ENCODE data around the gene ZNF532. TPM values are rescaled to one million over a fixed set of nuclear protein-coding genes. Genes with fewer than 3 reads are reported as not detected.

The ZNF532 gene
- total and polyA plus RNA-seq, 11 donors: 16.0 to 84.4 (median 69.9) TPM

GRCh38 chr18:58861353-58861752 lies 3.3 kb upstream of the ZNF532 start:
- ATAC-seq: no peak
- Histone ChIP-seq H3K27ac (peak overlapping the region in 9 of 12 donors; percentile 4 to 99 (median 53)), H3K4me3 (peak overlapping the region in 2 of 12 donors; percentile 16 to 31), H3K9me3 (no peaks in the 10 kb centered on the region), H3K36me3 (peaks cover 0 to 6% (median 0%) of the 10 kb centered on the region in 9 donors), H3K27me3 (no peaks in the 10 kb centered on the region), H3K4me1 (peaks cover 15 to 73% (median 63%) of the 10 kb centered on the region in 12 donors)
- TF ChIP-seq POLR2A (IDR thresholded peaks at IDR 0.05): no peak
- no peak for TF ChIP-seq CTCF (IDR thresholded peaks at IDR 0.05)
- no peak for DNase-seq
- WGBS, 4 donors: 65 to 70% (median 67%) methylated on average over 3 of the region's 3 CpGs
- intact Hi-C loops (cut with DNase I): loop anchor here in 8 of 10 donors (5.0 to 10.0 kb wide), 7 partner anchors 66 to 193 kb away; no protein-coding TSS in a partner anchor

- DNase-seq (no peak), ATAC-seq (no peak)
- peaks cover 0 to 6% (median 0%) of the 10 kb centered on the region in 9 donors for H3K36me3 ChIP-seq
- no peaks in the 10 kb centered on the region for H3K27me3 ChIP-seq
- peak overlapping the region in 4 of 12 donors; percentile 55 to 66 (median 59) for H3K4me3 ChIP-seq
- intact Hi-C loops (cut with DNase I): loop anchor here in 8 of 10 donors (5.0 to 10.0 kb wide), 7 partner anchors 65 to 193 kb away; no protein-coding TSS in a partner anchor
- peak overlapping the region in 11 of 12 donors; percentile 95 to 99 (median 97) for H3K27ac ChIP-seq
- no peaks in the 10 kb centered on the region for H3K9me3 ChIP-seq
- 62 to 73% (median 72%) methylated on average over 5 of the region's 5 CpGs for WGBS, 4 donors
- TF ChIP-seq POLR2A (IDR thresholded peaks at IDR 0.05) (no peak), CTCF (IDR thresholded peaks at IDR 0.05) (no peak)
- H3K4me1 ChIP-seq: peaks cover 18 to 78% (median 68%) of the 10 kb centered on the region in 12 donors
Observed at GRCh38 chr18:58861861-58862301, 2.8 kb upstream of the ZNF532 start.

DNA sequence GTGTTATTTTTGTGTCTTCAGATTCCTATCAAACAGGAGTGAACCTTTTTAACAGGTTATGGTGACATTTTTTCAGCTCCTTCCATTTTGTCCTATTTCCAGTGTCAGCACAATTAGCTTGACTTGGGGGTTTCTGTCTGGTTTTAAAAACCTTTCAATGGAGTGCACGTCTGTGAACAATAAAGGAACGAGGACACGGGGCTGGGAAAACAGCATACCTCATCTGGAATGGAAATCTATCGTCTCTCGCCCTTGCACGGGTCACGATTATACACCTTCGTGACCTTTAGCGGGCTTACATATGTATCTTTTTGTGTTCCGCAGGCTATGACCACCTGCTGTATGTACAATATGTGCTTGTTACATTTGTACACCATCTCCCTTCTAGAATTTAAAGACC lies 2.3 kb upstream of the ZNF532 start:
- intact Hi-C loops (cut with DNase I): loop anchor here in 8 of 10 donors (5.0 to 10.0 kb wide), 7 partner anchors 65 to 192 kb away; no protein-coding TSS in a partner anchor
- 58 to 64% (median 59%) methylated on average over 10 of the region's 10 CpGs for WGBS, 4 donors

More for the DNA sequence above, 2.3 kb upstream of the ZNF532 start:
- Histone ChIP-seq H3K27ac (peak overlapping the region; percentile 95 to 99 (median 97)), H3K4me1 (peaks cover 21 to 83% (median 73%) of the 10 kb centered on the region in 12 donors), H3K27me3 (no peaks in the 10 kb centered on the region), H3K4me3 (peak overlapping the region in 10 of 12 donors; percentile 49 to 76 (median 62)), H3K36me3 (peaks cover 0 to 7% (median 0%) of the 10 kb centered on the region in 9 donors), H3K9me3 (no peaks in the 10 kb centered on the region)
- no peak for DNase-seq
- TF ChIP-seq POLR2A (IDR thresholded peaks at IDR 0.05): no peak
- TF ChIP-seq CTCF (IDR thresholded peaks at IDR 0.05): no peak
- ATAC-seq: no peak

Measured in heart left ventricle (tissue), 16 donors.